Measurements from ENCODE around the gene DOK3. TPM values are rescaled to one million over a fixed set of nuclear protein-coding genes. Genes with fewer than 3 reads are reported as not detected.

Gene DOK3
- polyA plus RNA-seq, 1 donor (not counting 4 experiments of a cell fraction or from before 2014, with no cell fraction given) = 1.7 TPM

- no peak overlapping the region for H3K4me3 ChIP-seq (ENCODE audit: control insufficient read depth in 2 of 3, extremely low read depth in 1 of 3, insufficient read depth in 2 of 3, low read depth in 1 of 3, low read length in 3 of 3)
- dilution Hi-C loops (cut with MboI; ENCODE audit: extremely low pct_ligation_motif_present, low sequenced_read_pairs) = no loop called here
- H4K20me1 ChIP-seq (ENCODE audit: control insufficient read depth, extremely low read depth, insufficient read depth, low read length) = peaks cover 5% of the 10 kb centered on the region
- H3K9me3 ChIP-seq (ENCODE audit: control insufficient read depth, low read depth, low read length) = no peaks in the 10 kb centered on the region
- DNase-seq (ENCODE audit: low read depth, low spot score) (no peak), FAIRE-seq (no peak)
- peaks cover 6% of the 10 kb centered on the region for H3K79me2 ChIP-seq (ENCODE audit: control insufficient read depth, insufficient read depth, low read length)
- H3K9ac ChIP-seq (ENCODE audit: control insufficient read depth, extremely low read depth, insufficient read depth, low read length) = no peak overlapping the region
- H3K4me2 ChIP-seq (ENCODE audit: control insufficient read depth, extremely low read depth, insufficient read depth, low read depth, low read length) = no peak overlapping the region
- peaks cover 40 to 43% of the 10 kb centered on the region in 2 experiments for H3K36me3 ChIP-seq (ENCODE audit: control insufficient read depth in 2 of 2, extremely low read depth in 1 of 2, insufficient read depth in 2 of 2, low read length in 2 of 2)
- peaks cover 19% of the 10 kb centered on the region for H3K4me1 ChIP-seq (ENCODE audit: control insufficient read depth, extremely low read depth, insufficient read depth, low read length)
- no peaks in the 10 kb centered on the region for H3K9me1 ChIP-seq (ENCODE audit: control insufficient read depth, extremely low read depth, insufficient read depth, low read length)
- H3K27ac ChIP-seq (ENCODE audit: control insufficient read depth, insufficient read depth, low read length) = no peak overlapping the region
- no peak overlapping the region for H2AFZ ChIP-seq (ENCODE audit: control insufficient read depth, low read length)
- H3K27me3 ChIP-seq (ENCODE audit: control insufficient read depth, extremely low read depth, insufficient read depth, low read length) = no peaks in the 10 kb centered on the region
- TF ChIP-seq EZH2 (IDR thresholded peaks at IDR 0.05; ENCODE audit: low read length) = no peak
- no peak for TF ChIP-seq CTCF (optimal IDR thresholded peaks at IDR 0.05 in 1 of 3, IDR thresholded peaks at IDR 0.05 in 1 of 3, conservative IDR thresholded peaks at IDR 0.05 in 1 of 3; ENCODE audit: extremely low read depth in 1 of 3, insufficient read depth in 2 of 3, low read length in 3 of 3)
Observed at GRCh38 chr5:177531209-177531940, 21.7 kb upstream of the DOK3 start.

DNA sequence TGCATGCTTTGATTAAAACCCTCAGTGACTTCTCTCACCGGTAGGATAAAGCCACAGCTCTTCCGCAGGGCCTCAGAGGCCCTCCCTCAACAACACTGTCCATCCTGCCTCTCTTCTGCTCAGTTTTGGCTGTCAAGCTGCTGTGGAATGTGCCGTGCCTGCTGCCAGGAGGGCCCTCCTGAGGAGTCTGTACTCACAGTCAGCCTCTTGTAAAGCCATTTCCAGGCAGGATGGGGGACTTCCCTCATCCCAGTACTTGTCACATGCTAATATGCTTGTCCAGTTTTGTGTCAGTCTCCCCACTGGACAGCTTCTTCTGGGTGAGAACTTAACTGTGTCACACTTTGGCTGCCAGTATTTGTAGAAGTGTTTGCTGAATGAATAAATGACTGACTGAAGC, 21.0 kb upstream of the DOK3 start:
- Histone ChIP-seq H3K9ac (ENCODE audit: control insufficient read depth, extremely low read depth, insufficient read depth, low read length) (no peak overlapping the region), H3K36me3 (ENCODE audit: control insufficient read depth in 2 of 2, extremely low read depth in 1 of 2, insufficient read depth in 2 of 2, low read length in 2 of 2) (peaks cover 44 to 48% of the 10 kb centered on the region in 2 experiments), H3K79me2 (ENCODE audit: control insufficient read depth, insufficient read depth, low read length) (peaks cover 4% of the 10 kb centered on the region), H3K9me1 (ENCODE audit: control insufficient read depth, extremely low read depth, insufficient read depth, low read length) (no peaks in the 10 kb centered on the region), H3K27ac (ENCODE audit: control insufficient read depth, insufficient read depth, low read length) (no peak overlapping the region), H3K4me1 (ENCODE audit: control insufficient read depth, extremely low read depth, insufficient read depth, low read length) (peaks cover 19% of the 10 kb centered on the region), H3K27me3 (ENCODE audit: control insufficient read depth, extremely low read depth, insufficient read depth, low read length) (no peaks in the 10 kb centered on the region), H3K4me2 (ENCODE audit: control insufficient read depth, extremely low read depth, insufficient read depth, low read depth, low read length) (no peak overlapping the region), H3K4me3 (ENCODE audit: control insufficient read depth in 2 of 3, extremely low read depth in 1 of 3, insufficient read depth in 2 of 3, low read depth in 1 of 3, low read length in 3 of 3) (no peak overlapping the region), H2AFZ (ENCODE audit: control insufficient read depth, low read length) (no peak overlapping the region), H4K20me1 (ENCODE audit: control insufficient read depth, extremely low read depth, insufficient read depth, low read length) (peaks cover 5% of the 10 kb centered on the region), H3K9me3 (ENCODE audit: control insufficient read depth, low read depth, low read length) (no peaks in the 10 kb centered on the region)
- TF ChIP-seq EZH2 (IDR thresholded peaks at IDR 0.05; ENCODE audit: low read length) (no peak), CTCF (optimal IDR thresholded peaks at IDR 0.05 in 1 of 3, IDR thresholded peaks at IDR 0.05 in 1 of 3, conservative IDR thresholded peaks at IDR 0.05 in 1 of 3; ENCODE audit: extremely low read depth in 1 of 3, insufficient read depth in 2 of 3, low read length in 3 of 3) (no peak)
- dilution Hi-C loops (cut with MboI; ENCODE audit: extremely low pct_ligation_motif_present, low sequenced_read_pairs) = no loop called here
- no peak for DNase-seq (ENCODE audit: low read depth, low spot score)
- no peak for FAIRE-seq
